Right lobe of liver (tissue), 4 donors: ENCODE measurements around the gene DCP1A.
"Not testable (repeated sequence)": the region's sequence is repeated elsewhere in the genome, so short reads cannot be mapped to it uniquely, and the experiment has no call there.

Source experiments
- CTCF ChIP-seq, 4 donors: fragments of 200-600 bp in 3 of 4; fragments of 450-650 bp in 1 of 4; IDR thresholded peaks; one replicate each; pipeline versions ENCODE4 v1.5.1 to v1.8.0; 2016 to 2022; ENCODE audit warnings: antibody characterized with exemption in 4 of 4, mild to moderate bottlenecking in 2 of 4
- POLR2A ChIP-seq: fragments of 450-650 bp; IDR thresholded peaks from one replicate; pipeline ENCODE4 v1.6.1; 2017; ENCODE audit warnings: antibody characterized with exemption, mild to moderate bottlenecking
- donor health status: DM: no; HTN: no; CAD: no.
- donor health status: DM: no; HTN: no; CAD: no.
- donor health status: DM: no; HTN: yes; CAD: no.

- not testable (repeated sequence) for TF ChIP-seq POLR2A
- TF ChIP-seq CTCF (IDR thresholded peaks at IDR 0.05) = peak; percentile 90 to 96 (median 92)
Observed at GRCh38 chr3:53299611-53300023, 47.7 kb downstream of the DCP1A start.
